KOPT-K1 (cell line): Measurements from ENCODE around the gene HS3ST6.
A peak's percentile ranks its signal among the peaks of the same experiment; 100 is the strongest.
"Not testable (repeated sequence)": the region's sequence is repeated elsewhere in the genome, so short reads cannot be mapped to it uniquely, and the experiment has no call there.

Experiments used
- H3K27ac ChIP-seq: fragments of 200-600 bp; sonication (generic); 2 replicates; pipeline ENCODE4 v1.5.1; 2016; ENCODE audit warnings: antibody characterized with exemption, mild to moderate bottlenecking, low read depth, low read length; ENCODE audit not compliant: poor library complexity, severe bottlenecking
- H3K36me3 ChIP-seq: fragments of 200-600 bp; sonication (generic); 2 replicates; pipeline ENCODE4 v1.5.1; 2017; ENCODE audit warnings: antibody characterized with exemption, mild to moderate bottlenecking, low read length, moderate library complexity; ENCODE audit not compliant: insufficient read depth
- H3K9me3 ChIP-seq: fragments of 200-600 bp; sonication (generic); 2 replicates; pipeline ENCODE4 v1.5.1; 2017; ENCODE audit warnings: antibody characterized with exemption, low read length, mild to moderate bottlenecking; ENCODE audit not compliant: insufficient read depth, poor library complexity, severe bottlenecking

HS3ST6 gene

GRCh38 chr16:1957434-1958142, 39.4 kb upstream of the HS3ST6 start:
- H3K36me3 ChIP-seq, result peaks cover 20% of the 10 kb centered on the region
- not testable (repeated sequence) for H3K9me3 ChIP-seq, H3K27ac ChIP-seq

DNA sequence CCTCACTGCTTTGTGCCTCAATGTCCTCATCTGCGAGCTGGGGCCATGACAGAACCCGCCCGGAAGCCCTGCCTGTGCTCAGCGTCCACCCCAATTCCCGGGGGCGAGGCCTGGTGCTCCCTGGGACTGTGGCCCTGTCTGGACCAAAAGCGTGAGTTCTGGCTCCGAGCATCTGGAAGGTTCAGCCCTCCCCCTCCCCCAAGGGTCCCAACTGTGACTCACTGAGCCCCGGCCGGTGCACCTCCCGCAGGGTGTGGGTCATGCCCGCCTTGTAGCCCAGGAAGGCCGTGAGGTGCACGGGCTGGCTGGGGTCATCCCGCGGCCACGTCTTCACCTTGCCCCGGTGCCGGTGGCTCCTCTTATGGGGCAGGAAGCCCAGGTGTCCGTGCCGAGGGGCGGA, 35.5 kb upstream of the HS3ST6 start:
- Histone ChIP-seq H3K9me3 (no peaks in the 10 kb centered on the region), H3K36me3 (no peaks in the 10 kb centered on the region), H3K27ac (no peak overlapping the region)

DNA sequence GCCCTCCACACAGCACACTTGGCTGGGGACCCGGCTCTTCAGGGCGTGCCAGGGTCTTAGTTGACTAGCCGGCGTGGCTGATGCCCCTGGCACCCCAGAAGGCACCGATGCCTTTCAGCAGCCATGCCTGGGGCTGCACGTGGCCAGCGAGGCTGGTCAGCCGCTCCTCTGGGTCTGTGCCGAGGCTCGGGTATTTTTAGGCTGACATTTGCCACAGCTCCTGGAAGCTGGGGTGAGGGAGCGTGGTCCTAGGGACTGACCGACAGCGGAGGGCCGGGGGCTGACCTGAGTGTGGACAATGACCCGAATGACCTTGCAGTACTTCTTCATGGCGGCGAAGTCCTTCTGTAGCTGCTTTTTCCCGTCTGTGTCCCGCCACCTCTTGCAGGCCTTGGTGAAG, 32.3 kb upstream of the HS3ST6 start:
- Histone ChIP-seq H3K9me3 (no peaks in the 10 kb centered on the region), H3K27ac (no peak overlapping the region), H3K36me3 (no peaks in the 10 kb centered on the region)

DNA sequence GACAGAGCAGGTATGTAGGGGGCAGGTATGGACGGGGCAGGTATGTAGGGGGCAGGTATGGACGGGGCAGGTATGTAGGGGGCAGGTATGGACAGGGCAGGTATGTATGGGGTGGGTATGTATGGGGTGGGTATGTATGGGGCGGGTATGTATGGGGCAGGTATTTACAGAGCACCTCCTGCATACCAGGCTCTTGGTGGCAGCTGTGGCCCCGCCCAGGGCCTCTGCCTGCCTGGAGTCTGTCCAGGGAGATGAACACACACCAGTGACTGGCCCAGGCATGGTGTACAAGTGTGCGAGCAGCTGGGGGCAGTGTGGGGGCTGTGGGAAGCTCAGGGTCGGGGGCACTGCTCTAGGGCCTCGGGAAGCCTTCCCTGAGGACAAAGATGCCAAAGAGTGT, 31.8 kb upstream of the HS3ST6 start:
- no peaks in the 10 kb centered on the region for H3K36me3 ChIP-seq
- no peaks in the 10 kb centered on the region for H3K9me3 ChIP-seq
- no peak overlapping the region for H3K27ac ChIP-seq

DNA sequence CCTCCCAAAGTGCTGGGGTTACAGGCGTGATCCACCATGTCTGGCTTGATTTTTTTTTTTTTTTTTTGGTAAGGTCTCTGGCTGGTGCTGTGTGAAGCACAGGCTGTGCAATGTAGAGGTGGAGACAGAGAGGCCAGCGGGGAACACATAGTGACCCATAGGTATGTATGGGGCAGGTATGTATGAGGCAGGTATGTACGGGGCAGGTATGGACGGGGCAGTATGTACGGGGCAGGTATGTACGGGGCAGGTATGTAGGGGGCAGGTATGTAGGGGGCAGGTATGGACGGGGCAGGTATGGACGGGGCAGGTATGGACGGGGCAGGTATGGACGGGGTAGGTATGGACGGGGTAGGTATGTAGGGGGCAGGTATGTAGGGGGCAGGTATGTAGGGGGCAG, 31.3 kb upstream of the HS3ST6 start:
- Histone ChIP-seq H3K9me3 (no peaks in the 10 kb centered on the region), H3K27ac (no peak overlapping the region), H3K36me3 (no peaks in the 10 kb centered on the region)

DNA sequence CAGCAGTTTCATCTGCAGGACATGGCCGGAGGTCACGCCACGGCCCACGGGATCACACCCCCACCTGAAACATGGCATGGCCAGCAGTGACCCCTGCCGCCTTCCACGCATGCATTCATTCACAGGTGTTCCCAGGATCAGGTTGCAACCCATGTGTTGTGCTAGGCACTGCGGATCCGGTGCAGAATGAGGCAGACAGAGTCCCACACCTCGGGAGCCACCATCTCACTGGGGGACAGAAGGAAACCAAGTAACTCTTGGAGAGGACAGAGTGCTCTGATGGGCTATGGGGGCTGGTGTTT, 29.1 kb upstream of the HS3ST6 start:
- Histone ChIP-seq H3K27ac (no peak overlapping the region), H3K9me3 (no peaks in the 10 kb centered on the region), H3K36me3 (no peaks in the 10 kb centered on the region)

GRCh38 chr16:1946495-1947368, 28.5 kb upstream of the HS3ST6 start:
- Histone ChIP-seq H3K27ac (no peak overlapping the region), H3K9me3 (no peaks in the 10 kb centered on the region), H3K36me3 (no peaks in the 10 kb centered on the region)

DNA sequence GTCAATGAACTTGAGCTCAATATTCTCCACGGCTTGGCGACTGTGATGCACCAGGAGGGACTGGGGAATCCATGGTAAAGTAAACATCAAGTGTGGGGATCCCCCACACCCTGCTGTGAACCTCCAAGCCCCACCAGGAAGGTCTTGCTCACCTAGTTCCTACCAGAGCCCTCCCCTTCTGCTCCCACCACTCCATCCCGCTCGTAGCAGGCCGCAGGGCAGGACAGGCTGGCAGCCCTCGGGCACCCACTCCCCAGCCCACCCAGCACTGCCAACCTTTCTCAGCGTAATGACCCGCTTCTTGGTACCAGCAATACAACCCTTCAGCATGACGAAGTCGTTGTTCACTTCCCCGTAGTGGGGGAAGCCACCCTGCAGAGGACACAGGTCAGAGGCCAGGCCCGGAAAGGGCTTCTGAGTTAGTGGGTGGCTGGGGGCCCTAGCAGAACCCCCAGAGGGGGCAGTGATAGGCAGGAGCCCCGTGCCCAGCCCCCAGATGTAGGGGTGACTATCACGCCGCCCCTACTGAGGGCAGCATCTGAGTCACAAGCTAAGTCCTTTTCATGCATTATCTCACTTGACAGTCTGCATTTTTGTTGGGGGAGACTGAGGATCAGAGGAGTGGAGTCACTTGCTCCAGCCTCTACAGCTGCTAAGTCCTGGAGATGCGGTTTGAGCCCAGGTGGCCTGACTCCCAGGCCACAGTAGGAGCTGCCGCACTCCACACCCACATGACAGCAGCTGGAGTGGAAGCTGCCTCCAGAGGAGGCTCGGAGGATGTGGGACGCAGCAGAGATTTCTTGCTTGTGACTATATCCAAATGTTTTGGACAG, 27.6 kb upstream of the HS3ST6 start:
- Histone ChIP-seq H3K27ac (no peak overlapping the region), H3K36me3 (no peaks in the 10 kb centered on the region), H3K9me3 (no peaks in the 10 kb centered on the region)

- Histone ChIP-seq H3K9me3 (no peaks in the 10 kb centered on the region), H3K36me3 (no peaks in the 10 kb centered on the region)
These were observed 26.5 kb upstream of the HS3ST6 start for GRCh38 chr16:1944612-1945199.

DNA sequence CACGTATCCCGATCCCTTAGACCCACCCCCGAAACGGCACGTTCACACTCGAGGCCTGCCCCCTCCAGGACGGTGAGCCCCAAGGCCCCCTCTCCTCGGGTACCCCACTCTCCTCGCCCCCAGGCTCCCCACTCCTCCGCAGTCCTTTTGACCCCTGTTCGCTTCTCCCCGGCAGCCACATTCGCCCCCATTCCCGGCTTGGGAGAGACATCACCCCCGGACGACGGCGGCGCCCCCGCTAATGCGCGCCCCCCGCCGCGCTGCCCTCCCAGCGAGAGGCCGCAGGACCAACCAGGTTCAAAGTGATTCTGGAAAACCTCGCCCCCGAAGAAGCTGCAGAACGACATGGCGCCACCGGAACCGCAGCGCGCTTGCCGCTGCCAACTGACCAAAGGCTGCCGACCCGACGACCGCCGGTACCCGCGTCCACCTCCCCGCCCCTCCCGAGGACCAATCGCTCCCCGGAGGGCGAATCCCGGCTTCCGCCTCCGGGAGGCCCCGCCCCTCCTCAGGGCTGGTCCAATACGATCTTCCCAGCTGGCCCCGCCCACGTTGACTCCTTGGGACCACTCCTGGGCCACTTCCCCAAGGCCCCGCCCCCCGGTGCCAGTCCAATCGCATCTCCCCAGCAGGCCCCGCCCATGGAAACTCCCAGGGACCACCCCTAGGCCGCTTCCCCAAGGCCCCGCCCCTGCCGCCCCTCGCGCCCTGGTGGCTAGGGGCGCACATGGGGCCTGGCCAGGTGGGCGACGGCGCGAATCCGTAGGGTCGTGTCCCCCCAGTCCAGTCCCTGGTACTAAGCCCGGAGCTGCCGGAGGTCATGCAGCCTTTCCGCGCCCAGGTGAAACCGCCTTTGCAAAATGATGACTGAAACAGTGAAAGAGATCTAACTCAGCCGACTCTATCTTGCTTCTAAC, 24.9 kb upstream of the HS3ST6 start, which contains the start of gene MSRB1:
Gene MSRB1, minus strand, starts transcription at position 390 of the 917 bp plus-strand sequence. Its CDS starts 43 bp downstream, at position 347.
- Histone ChIP-seq H3K27ac (peak within 1 kb of the TSS; percentile 53), H3K36me3 (peaks cover 4% of the 10 kb centered on the region; the same call in 1 of the 2 replicates), H3K9me3 (no peaks in the 10 kb centered on the region)

More at GRCh38 chr16:1944612-1945199, 26.5 kb upstream of the HS3ST6 start:
- no peak overlapping the region for H3K27ac ChIP-seq

GRCh38 chr16:1942047-1942809, 24.0 kb upstream of the HS3ST6 start:
- peak overlapping the region; percentile 53 for H3K27ac ChIP-seq

GRCh38 chr16:1941162-1942046, 23.2 kb upstream of the HS3ST6 start:
- H3K9me3 ChIP-seq, result no peaks in the 10 kb centered on the region
- peaks cover 6% of the 10 kb centered on the region; the same call in 1 of the 2 replicates for H3K36me3 ChIP-seq
- no peak overlapping the region for H3K27ac ChIP-seq

More at GRCh38 chr16:1942047-1942809, 24.0 kb upstream of the HS3ST6 start:
- H3K9me3 ChIP-seq, result no peaks in the 10 kb centered on the region
- H3K36me3 ChIP-seq, result peaks cover 6% of the 10 kb centered on the region; the same call in 1 of the 2 replicates
